SU-DHL-6 (cell line): ENCODE results near the gene ADAMTS4.

Experiments used
- H2AFZ ChIP-seq: fragments of 200-600 bp; sonication (generic); 2 replicates; pipeline ENCODE4 v1.6.1; 2014; ENCODE audit warnings: low read depth, mild to moderate bottlenecking, moderate library complexity, mixed read lengths, antibody characterized with exemption, low read length; ENCODE audit not compliant: severe bottlenecking
- H3F3A ChIP-seq: fragments of 200-600 bp; shearing (Covaris generic); 2 replicates; pipeline ENCODE4 v1.6.0; 2016; ENCODE audit warnings: antibody characterized with exemption, mild to moderate bottlenecking; ENCODE audit not compliant: insufficient read depth
- H3K27ac ChIP-seq: fragments of 200-600 bp; sonication (generic); 2 replicates; pipeline ENCODE4 v1.5.1; 2016; ENCODE audit warnings: low read depth, mild to moderate bottlenecking, low read length, moderate library complexity, mixed read lengths
- H3K27me3 ChIP-seq: fragments of 200-600 bp; sonication (generic), shearing (Covaris generic); 2 replicates; pipeline ENCODE4 v1.6.0; 2014; ENCODE audit warnings: mild to moderate bottlenecking, low read length
- H3K36me3 ChIP-seq: fragments of 200-600 bp; sonication (generic); 2 replicates; pipeline ENCODE4 v1.6.1; 2014; ENCODE audit warnings: mild to moderate bottlenecking, low read length, mixed read lengths
- H3K4me2 ChIP-seq: fragments of 300-600, 200-600 bp; shearing (Covaris generic), sonication (generic); 2 replicates; pipeline ENCODE4 v1.6.0; 2014; ENCODE audit warnings: low read length, low read depth, mild to moderate bottlenecking; ENCODE audit not compliant: poor library complexity, severe bottlenecking
- H3K4me3 ChIP-seq: fragments of 200-600 bp; sonication (generic); 2 replicates; pipeline ENCODE4 v1.5.1; 2014; ENCODE audit warnings: antibody characterized with exemption, low read length, mild to moderate bottlenecking, mixed read lengths; ENCODE audit not compliant: insufficient read depth, poor library complexity, severe bottlenecking
- H3K79me2 ChIP-seq: fragments of 200-600 bp; sonication (generic); 2 replicates; pipeline ENCODE4 v1.6.1; 2014; ENCODE audit warnings: mild to moderate bottlenecking, low read length, moderate library complexity; ENCODE audit not compliant: insufficient read depth
- H3K9ac ChIP-seq: fragments of 200-600 bp; sonication (generic); 2 replicates; pipeline ENCODE4 v1.7.0; 2014; ENCODE audit warnings: mild to moderate bottlenecking, low read length
- H3K9me2 ChIP-seq: fragments of 200-600 bp; sonication (generic); replicated peaks from 2 replicates; pipeline ENCODE4 v1.6.1; 2014; ENCODE audit warnings: low read length; ENCODE audit not compliant: insufficient read depth
- H3K9me3 ChIP-seq: fragments of 200-600 bp; sonication (generic); 2 replicates; pipeline ENCODE4 v1.6.1; 2014; ENCODE audit warnings: low read length, mixed read lengths; ENCODE audit not compliant: insufficient read depth
- H4K20me1 ChIP-seq: fragments of 200-600 bp; sonication (generic); 2 replicates; pipeline ENCODE4 v1.6.1; 2014; ENCODE audit warnings: low read depth, mild to moderate bottlenecking, antibody characterized with exemption, low read length, moderate library complexity, mixed read lengths
- CTCF ChIP-seq: fragments of 200-600 bp; sonication (generic); IDR thresholded peaks from one replicate; pipeline ENCODE4 v1.5.1; 2017; ENCODE audit warnings: antibody characterized with exemption, mild to moderate bottlenecking, low read length, moderate library complexity; ENCODE audit not compliant: insufficient read depth, poor library complexity, severe bottlenecking
- EZH2phosphoT487 ChIP-seq: fragments of 200-600 bp; sonication (generic), shearing (Covaris generic); conservative IDR thresholded peaks from 2 replicates; pipeline ENCODE4 v1.6.1; 2018; ENCODE audit warnings: mild to moderate bottlenecking, antibody characterized with exemption, low read length, moderate library complexity, mixed read lengths

ADAMTS4 gene

GRCh38 chr1:161164901-161165610 is 33.8 kb downstream of the ADAMTS4 start:
- Histone ChIP-seq H3K27ac (peak overlapping the region; percentile 41; the same call in 1 of the 2 replicates), H3K79me2 (peaks cover 1% of the 10 kb centered on the region; the same call in 1 of the 2 replicates), H3K4me2 (peak overlapping the region; percentile 93), H3F3A (0 out of 2 replicates have a peak, but pooled peaks cover 8% of the 10 kb centered on the region), H3K9me2 (no peaks in the 10 kb centered on the region), H3K9me3 (no peaks in the 10 kb centered on the region), H3K27me3 (no peaks in the 10 kb centered on the region), H4K20me1 (no peaks in the 10 kb centered on the region), H3K4me3 (no peak overlapping the region), H3K36me3 (no peaks in the 10 kb centered on the region), H2AFZ (no peak overlapping the region), H3K9ac (peak overlapping the region; percentile 81)
- TF ChIP-seq EZH2phosphoT487, result no peak

- no peaks in the 10 kb centered on the region for H3K9me2 ChIP-seq
- no peaks in the 10 kb centered on the region for H3K27me3 ChIP-seq
- H3K4me3 ChIP-seq, result no peak overlapping the region
- H2AFZ ChIP-seq, result no peak overlapping the region
- no peaks in the 10 kb centered on the region for H4K20me1 ChIP-seq
- 0 out of 2 replicates have a peak, but pooled peaks cover 8% of the 10 kb centered on the region for H3F3A ChIP-seq
- peaks cover 6% of the 10 kb centered on the region; the same call in 1 of the 2 replicates for H3K79me2 ChIP-seq
- no peak overlapping the region for H3K27ac ChIP-seq
- no peak overlapping the region for H3K4me2 ChIP-seq
- TF ChIP-seq EZH2phosphoT487 (no peak), CTCF (no peak)
- no peaks in the 10 kb centered on the region for H3K36me3 ChIP-seq
- no peak overlapping the region for H3K9ac ChIP-seq
- no peaks in the 10 kb centered on the region for H3K9me3 ChIP-seq
Measured at GRCh38 chr1:161163793-161164192, 35.1 kb downstream of the ADAMTS4 start.

- no peak overlapping the region for H2AFZ ChIP-seq
- H4K20me1 ChIP-seq, result no peaks in the 10 kb centered on the region
- no peak overlapping the region for H3K4me2 ChIP-seq
- no peaks in the 10 kb centered on the region for H3K36me3 ChIP-seq
- no peak overlapping the region for H3K27ac ChIP-seq
- no peak overlapping the region for H3K4me3 ChIP-seq
- H3F3A ChIP-seq, result peaks cover 16% of the 10 kb centered on the region; the same call in 1 of the 2 replicates
- H3K27me3 ChIP-seq, result no peaks in the 10 kb centered on the region
- peaks cover 6% of the 10 kb centered on the region; the same call in 1 of the 2 replicates for H3K79me2 ChIP-seq
- H3K9ac ChIP-seq, result no peak overlapping the region
- H3K9me2 ChIP-seq, result no peaks in the 10 kb centered on the region
- no peaks in the 10 kb centered on the region for H3K9me3 ChIP-seq
- no peak for TF ChIP-seq EZH2phosphoT487
- TF ChIP-seq CTCF, result no peak
Measured at GRCh38 chr1:161162806-161163205, 36.0 kb downstream of the ADAMTS4 start.

- no peak overlapping the region for H2AFZ ChIP-seq
- H3K4me3 ChIP-seq, result no peak overlapping the region
- no peaks in the 10 kb centered on the region for H4K20me1 ChIP-seq
- TF ChIP-seq EZH2phosphoT487 (no peak), CTCF (no peak)
- H3K79me2 ChIP-seq, result peaks cover 6% of the 10 kb centered on the region; the same call in 1 of the 2 replicates
- H3K4me2 ChIP-seq, result no peak overlapping the region
- H3K9ac ChIP-seq, result no peak overlapping the region
- no peaks in the 10 kb centered on the region for H3K27me3 ChIP-seq
- no peaks in the 10 kb centered on the region for H3K36me3 ChIP-seq
- no peaks in the 10 kb centered on the region for H3K9me2 ChIP-seq
- peaks cover 17% of the 10 kb centered on the region; the same call in 1 of the 2 replicates for H3F3A ChIP-seq
- no peak overlapping the region for H3K27ac ChIP-seq
- no peaks in the 10 kb centered on the region for H3K9me3 ChIP-seq
Measured at GRCh38 chr1:161162052-161162451, 36.8 kb downstream of the ADAMTS4 start.
